Stimulated activated CD8-positive, alpha-beta memory T cell treated with anti-CD3 and anti-CD28 coated beads, Interleukin-15, amount 100 ng/mL, for 24 hours (primary cell): ENCODE measurements around the gene NUP188.

ENCODE experiments used
- DNase-seq: peaks from one replicate; pipeline ENCODE4 v3.0.0-alpha.2; 2020; ENCODE audit warnings: low read depth

Gene NUP188, protein sequence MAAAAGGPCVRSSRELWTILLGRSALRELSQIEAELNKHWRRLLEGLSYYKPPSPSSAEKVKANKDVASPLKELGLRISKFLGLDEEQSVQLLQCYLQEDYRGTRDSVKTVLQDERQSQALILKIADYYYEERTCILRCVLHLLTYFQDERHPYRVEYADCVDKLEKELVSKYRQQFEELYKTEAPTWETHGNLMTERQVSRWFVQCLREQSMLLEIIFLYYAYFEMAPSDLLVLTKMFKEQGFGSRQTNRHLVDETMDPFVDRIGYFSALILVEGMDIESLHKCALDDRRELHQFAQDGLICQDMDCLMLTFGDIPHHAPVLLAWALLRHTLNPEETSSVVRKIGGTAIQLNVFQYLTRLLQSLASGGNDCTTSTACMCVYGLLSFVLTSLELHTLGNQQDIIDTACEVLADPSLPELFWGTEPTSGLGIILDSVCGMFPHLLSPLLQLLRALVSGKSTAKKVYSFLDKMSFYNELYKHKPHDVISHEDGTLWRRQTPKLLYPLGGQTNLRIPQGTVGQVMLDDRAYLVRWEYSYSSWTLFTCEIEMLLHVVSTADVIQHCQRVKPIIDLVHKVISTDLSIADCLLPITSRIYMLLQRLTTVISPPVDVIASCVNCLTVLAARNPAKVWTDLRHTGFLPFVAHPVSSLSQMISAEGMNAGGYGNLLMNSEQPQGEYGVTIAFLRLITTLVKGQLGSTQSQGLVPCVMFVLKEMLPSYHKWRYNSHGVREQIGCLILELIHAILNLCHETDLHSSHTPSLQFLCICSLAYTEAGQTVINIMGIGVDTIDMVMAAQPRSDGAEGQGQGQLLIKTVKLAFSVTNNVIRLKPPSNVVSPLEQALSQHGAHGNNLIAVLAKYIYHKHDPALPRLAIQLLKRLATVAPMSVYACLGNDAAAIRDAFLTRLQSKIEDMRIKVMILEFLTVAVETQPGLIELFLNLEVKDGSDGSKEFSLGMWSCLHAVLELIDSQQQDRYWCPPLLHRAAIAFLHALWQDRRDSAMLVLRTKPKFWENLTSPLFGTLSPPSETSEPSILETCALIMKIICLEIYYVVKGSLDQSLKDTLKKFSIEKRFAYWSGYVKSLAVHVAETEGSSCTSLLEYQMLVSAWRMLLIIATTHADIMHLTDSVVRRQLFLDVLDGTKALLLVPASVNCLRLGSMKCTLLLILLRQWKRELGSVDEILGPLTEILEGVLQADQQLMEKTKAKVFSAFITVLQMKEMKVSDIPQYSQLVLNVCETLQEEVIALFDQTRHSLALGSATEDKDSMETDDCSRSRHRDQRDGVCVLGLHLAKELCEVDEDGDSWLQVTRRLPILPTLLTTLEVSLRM (N-terminal part only)

DNA sequence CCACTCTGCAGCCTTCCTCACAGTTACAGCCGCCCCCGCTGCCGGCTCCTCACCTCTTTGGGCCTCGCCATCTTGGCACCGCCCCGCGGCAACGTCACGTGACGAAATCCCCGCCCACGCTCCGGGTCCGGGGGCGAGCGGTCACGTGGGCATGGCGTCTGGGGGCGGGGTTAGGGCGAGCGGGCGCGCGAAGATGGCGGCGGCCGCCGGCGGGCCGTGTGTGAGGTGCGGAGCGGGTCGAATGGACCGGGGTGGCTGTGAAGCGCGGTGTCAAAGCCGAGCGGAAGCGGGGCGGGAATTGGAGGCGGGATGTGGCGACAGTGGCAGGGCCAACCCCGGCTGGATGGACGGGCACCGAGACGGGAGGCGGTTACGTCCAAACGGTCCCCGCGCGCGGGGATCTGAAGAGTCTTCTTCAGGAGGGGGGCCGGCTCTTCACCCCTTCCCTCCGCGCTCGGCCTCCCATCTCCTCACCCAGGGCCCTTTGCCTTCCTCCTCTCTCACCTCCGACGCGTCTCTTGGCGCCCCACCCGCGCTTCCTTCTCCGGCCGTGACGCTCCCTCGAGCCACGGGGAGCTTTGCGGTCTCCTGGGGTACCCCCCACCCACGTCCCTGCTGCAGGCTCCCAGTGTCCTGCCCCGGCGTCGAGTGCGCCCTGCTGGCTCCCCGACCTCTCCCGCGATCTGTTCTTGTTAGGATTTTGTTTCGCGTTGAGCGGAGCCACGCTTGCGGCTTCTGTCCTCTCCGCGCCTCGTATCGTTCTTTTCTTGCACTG is at the start of gene NUP188, which contains the start of gene DOLK:
TSS of gene NUP188 (plus strand) at position 173 of the 775 bp plus-strand sequence. CDS start at position 194, 21 bp downstream.
TSS of gene DOLK (minus strand) at position 77 of the 775 bp plus-strand sequence. CDS start 300 bp downstream, outside the sequence.
- DNase-seq: peak; percentile 100

DNA sequence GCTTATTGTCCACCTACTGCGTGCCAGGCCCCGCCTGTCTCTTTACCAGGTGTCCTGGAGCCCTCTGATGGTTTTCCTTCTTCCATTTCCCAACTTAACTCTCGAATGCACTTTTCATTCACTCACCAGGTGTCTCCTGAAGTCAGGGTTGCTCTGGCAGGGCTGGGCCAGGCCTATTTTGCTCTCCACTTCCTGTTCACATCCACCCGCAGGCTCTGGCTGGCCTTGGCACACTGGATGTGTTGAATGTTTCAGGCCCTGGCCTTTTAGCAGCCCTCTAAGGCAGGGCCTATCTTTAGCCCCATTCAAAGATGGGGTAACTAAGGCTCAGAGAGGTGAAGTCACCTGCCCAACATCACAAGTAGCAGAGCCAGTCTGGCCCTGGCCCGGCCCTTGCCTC is 49.1 kb upstream of the NUP188 start:
- no peak for DNase-seq

DNA sequence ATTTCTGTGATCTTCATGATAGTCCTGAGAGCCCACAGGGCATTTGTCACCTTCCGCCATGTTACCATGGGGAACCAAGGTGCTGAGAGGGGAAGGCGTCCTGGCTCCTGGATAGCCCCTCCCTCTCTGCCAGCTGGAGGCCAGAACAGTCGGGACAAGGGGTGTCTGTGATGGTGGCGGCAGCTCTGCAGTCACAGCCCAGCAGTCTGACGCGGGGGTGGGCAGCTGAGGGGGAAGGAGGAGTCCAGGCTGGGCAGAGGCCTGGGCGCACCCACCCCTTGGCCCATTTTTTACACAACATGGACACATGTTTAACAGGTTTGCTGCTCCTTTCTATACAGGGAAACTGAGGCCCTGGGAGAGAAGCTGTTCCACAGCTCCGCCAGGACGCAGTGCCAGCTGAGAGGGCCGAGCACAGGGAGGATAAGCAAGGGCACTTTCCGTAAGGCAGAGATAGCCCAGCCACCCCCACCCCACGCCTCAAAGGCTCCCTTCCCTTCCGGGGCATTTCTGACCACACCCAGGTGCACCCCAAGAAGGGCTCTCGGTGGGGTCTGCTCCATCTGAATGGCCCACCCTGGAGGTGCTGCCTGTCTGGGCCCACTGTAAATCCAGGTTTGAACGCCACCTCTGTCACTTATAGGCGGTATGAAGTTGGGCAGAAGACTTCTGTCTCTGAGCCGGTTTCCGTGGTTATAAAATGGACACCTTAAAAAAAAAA is 48.5 kb upstream of the NUP188 start:
- no peak for DNase-seq

DNA sequence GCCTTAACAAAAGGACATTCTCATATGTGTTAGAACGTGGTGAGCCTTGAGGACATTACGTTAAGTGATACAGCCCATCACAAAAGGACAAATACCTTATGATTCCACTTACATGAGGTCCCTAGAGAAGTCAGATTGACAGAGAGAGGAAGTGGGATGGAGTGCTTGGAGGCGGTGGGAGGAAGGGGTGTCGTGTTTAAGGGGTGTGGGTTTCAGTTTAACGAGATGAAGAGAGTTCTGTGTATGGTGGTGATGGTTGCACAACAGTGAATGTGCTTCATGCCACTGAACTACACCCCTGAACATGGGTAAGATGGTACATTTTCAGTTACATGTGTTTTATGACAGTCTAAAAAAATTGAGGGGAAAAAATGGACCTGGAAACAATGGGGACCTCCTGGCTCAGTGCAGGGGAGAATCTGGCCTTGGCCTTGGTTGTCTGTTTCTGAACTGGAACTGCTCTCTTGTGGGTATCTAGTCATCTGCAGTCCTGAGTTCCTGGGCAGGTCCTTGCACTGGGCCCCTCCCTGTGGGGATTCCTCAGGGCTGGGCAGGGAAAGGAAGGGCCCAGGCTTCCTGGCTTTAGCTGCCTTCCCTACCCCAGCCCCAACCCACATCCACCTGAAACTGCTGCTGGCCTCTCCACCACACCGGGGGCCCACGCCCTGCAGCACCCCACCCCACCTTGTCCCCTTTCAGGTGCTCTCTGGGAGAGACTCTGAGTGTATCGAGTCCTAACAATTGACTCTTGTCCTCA is 47.8 kb upstream of the NUP188 start:
- no peak for DNase-seq

DNA sequence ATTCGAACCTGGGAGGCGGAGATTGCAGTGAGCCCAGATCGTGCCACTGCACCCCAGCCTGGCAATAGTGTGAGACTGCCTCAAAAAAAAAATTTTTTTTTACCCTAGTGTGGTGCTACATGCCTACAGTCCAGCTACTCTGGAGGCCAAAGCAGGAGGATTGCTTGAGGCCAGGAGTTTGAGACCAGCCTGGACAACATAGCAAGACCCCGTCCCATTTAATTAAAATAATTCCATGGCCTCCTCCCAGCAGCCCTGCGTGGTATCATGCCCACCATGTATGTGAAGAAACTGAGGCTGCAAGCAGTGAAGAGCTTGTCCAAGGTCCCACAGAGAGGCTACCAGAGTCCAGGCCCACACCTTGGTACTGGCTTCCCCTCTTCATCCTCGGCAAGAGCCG is 46.1 kb upstream of the NUP188 start:
- DNase-seq: no peak

DNA sequence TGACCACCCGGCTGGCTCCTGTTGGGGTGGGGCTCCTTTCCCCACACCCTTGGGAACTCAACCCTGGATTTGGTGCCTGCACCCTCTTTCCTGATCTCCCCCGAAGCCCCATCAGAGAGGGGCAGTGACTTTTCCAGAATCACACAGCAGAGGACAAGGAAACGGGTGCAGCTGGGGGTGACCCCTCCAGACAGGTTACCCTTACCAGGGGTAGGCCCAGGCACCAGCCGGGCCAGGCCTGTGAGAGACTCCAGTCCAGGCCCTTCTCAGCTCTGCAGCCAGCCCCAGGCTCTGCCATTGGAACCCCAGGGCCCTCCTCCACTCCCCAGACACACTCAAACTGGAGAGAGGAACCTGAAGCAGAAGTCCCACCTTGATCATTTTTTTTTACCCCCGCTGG is 45.7 kb upstream of the NUP188 start:
- no peak for DNase-seq

DNA sequence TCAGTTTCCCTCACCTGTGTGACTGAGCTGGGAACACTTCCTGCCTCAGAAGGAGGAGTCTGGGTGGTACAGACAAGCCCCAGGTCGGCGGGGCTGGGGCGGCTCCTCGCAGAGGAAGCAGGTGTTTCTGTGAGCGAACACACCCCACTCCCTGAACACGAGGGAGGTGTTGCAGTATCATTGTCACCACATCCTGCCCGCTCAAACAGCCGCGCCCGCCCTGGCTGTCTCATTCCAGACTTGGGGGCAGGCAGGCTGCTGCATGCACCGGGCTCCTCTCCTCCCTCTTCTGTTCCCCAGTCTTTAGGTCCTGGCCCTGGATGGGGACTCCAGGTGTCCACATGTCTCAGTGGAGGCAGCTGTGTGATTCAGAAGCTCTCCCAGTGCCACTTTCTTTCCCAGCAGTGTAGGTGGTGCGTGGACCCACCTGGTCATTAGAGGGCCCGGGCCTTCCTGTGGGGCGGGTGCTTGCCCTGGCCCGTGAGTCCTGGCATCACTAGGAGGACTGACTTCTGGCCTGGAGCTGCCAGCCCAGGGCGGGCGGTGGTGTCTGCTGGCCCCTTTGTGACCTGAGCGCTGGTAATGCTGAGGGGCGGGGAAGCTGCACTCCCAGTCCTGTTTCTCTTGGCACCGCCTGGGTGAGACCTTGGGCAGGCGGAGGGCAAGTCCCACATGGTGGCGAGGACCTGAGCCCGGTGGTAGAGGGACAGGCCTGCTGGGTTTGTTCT is 45.0 kb upstream of the NUP188 start:
- DNase-seq: peak; percentile 53

DNA sequence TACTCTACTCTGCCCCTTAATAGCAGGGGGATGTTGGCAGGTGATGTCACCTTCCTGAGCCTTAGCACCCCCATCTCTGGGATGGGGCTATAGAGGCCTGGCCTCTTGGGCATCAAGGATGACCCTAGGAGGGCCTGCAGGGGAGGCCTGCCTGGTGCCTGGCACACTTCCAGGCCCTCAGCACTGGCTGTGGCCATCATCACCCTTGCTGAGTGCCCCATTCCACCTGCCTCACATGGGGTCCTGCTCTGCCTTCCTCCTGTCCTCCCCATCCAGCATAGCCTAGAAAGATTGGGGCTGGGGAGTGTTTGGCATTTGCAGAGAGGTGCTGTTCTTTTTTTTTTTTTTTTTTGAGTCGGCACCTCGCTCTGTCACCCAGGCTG is 44.4 kb upstream of the NUP188 start:
- DNase-seq: no peak

DNA sequence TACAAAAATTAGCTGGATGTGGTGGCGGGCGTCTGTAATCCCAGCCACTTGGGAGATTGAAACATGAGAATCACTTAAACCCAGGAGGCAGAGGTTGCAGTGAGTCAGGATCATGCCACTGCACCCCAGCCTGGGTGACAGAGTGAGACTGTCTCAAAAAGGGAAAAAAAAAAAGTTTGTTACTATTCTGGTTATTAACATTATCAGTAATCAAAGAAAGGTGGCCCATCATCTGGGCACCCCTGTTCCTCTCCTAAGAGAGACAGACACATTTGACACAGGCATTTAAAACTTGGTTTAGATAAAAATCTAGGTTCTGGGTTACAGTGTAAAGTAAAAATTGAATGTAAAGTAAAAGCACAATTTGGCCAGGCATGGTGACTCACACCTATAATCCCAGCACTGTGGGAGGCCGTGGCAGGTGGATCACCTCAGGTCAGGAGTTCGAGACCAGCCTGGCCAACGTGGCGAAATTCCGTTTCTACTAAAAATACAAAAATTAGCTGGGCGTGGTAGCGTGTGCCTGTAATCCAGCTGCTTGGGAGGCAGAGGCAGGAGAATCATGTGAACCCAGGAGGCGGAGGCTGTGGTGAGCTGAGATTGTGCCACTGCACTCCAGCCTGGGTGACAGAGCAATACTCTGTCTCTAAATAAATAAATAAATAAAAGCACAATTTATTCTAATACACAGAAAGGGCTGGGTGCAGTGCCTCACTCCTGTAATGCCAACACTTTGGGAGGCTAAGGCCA is 43.5 kb upstream of the NUP188 start:
- DNase-seq: no peak

DNA sequence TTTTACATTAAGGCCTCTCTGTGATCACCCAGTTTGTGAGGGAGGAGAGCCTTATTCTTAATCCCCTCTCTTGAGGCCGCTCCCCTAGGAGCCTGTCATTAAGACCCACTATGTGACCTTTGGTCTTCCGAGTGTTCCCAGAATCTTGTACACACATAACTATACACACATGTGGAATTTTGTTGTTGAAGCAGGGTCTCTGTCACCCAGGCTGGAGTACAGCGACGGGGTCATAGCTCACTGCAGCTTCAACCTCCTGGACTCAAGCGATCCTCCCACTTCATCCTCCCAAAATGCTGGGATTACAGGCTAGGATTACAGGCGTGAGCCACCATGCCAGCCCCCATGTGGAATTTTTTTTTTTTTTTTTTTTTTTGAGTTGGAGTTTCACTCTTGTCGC is 41.5 kb upstream of the NUP188 start:
- no peak for DNase-seq

DNA sequence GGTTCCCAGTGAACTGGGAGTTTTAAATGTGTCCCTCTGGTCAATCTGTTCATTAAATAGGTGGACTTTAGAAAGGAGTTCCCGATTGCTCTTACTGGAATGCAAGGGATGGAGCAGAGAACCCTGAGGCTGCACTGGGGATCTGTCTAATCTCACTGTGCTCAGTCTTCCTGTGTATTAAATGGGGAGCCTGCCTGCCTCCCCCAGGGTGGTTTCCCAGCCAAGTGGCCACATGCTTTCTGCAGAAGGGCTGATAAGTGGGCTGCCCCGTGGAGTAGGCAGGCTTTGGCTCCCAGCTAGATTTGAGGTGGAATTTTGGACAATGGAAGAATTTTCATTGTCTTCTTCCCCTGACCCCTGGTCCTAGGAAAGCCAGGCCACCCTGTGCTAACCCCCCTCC is 40.8 kb upstream of the NUP188 start:
- DNase-seq: no peak

DNA sequence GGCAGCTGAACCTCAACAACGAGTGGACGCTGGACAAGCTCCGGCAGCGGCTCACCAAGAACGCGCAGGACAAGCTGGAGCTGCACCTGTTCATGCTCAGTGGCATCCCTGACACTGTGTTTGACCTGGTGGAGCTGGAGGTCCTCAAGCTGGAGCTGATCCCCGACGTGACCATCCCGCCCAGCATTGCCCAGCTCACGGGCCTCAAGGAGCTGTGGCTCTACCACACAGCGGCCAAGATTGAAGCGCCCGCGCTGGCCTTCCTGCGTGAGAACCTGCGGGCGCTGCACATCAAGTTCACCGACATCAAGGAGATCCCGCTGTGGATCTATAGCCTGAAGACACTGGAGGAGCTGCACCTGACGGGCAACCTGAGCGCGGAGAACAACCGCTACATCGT is 39.1 kb upstream of the NUP188 start:
- DNase-seq: no peak

DNA sequence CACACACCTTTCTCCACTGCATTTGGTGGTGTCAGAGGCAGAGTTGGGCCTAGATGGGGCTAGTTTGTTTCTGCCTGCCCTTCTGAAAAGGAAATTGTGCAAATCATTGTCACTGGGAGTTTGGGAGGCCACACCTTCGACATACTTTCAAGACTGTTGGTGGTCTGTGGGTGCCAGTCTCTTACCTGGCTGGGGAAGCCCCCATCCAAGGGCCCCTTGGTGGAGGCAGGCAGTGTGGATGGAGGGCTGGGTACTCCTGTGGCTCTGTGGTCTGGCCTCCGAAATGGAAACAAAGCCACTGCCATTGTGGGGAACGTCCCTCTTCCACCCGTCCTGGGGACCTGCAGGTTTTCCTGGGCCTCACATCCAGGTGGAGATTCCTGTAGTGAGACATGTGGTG is 37.6 kb upstream of the NUP188 start:
- DNase-seq: no peak

DNA sequence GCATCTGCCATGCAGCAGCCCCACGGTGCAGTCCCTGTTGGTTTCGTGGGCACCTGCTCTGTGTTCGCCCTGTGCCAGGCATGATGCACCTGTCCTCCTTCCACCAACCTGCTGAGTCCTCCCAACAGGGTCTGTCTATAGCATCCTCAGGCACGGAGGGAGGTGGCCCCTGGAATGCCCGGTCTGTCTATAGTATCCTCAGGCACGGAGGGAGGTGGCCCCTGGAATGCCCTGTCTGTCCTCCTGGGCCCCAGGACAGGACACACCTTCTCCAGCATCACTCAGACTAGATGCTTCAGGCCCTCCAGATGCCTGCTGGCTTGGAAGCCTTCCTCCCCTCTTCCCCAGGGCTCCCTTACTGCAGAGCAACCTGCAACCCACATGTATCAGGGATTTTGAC is 36.6 kb upstream of the NUP188 start:
- no peak for DNase-seq

DNA sequence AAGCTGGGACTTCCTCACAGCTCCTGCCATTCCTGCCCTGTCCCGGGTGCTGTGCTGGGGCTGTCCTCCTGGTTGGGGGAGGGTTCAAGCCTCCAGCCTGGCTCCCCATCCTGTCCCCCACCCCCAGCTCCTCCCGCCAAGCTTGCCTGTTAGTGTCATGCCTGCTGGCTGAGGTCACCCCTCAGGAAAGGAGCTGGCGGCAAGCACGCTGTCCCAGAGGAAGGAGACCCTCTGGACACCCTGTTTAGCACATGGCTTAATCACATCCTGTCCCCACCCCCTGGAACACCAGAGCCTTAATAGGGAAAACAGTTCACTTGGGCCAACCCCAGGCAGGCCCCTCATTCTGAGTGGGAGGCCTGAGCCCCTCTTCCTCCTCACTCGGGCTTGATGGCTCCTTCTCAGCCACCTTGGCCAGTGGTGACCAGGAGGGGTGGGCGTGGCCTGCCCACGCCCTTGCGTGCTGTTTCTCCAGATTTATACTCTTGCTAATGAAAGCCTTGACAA is 35.9 kb upstream of the NUP188 start:
- DNase-seq: no peak

DNA sequence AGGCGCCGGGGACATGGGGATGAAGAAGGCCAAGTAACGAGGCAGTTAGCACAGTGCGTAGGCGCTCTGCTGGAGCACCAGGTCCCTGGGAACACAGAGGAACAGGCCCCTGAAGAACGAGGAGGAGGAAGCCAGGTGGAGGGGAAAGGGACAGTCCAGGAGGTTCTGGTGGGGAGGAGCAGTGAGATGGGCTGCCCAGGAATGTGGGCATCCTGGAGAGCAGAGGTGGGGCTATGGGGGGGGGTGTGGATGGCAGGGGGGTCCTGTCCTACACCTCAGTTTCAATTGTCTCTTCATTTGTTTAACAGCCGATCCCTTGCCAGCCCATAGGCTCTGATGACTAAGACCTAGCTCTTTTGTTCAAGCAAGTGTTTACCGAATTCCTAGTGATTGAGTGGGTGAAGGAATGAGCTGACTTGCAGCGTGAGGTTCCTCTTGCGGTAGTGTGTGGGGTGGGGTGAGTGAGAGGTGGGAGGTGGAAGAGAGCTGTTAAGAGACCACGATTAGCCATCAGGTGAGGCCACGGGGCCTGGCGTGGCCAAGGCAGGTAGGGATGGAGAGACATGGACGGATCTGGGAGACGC is 35.1 kb upstream of the NUP188 start:
- no peak for DNase-seq

DNA sequence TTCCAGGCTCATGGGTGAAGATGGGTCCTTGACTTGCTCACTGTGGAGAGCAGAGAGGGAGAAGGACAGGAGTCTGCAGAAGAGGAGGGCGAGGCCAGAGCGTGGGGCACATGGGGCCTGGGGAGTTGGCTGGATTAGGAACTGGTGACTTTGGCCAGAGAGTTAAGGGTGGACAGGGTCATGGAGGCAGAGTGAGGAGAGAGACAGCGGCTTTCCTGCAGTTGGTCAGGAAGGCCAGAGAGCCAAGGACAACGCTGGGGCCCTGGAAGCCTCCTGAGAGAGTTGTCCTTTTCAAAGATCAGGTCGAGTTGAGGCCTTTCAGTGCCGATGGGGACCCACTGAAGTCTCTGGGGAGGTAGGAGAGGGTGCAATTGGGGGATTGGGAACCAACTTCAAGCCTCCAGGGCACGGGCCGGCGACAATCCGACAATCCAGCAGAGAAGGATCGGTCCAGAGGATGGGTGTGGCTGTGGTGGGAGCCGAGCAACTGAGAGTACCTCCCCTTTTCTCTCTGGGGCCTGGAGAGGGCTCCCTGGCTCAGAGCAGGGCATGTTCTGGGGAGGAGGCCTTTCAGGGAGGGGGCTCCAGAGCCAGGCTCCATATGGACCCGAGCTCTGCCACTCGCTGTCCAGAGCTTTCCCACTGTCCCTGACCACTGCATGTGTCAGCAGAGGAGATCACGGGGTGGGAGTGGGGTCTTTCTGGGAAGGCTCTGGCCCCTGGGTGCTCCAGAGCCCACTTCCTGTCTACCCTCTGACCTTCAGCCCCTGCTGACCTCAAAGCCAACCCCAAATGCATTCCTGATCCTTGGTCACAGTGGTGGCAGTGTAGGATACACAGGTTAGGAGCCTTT is 34.2 kb upstream of the NUP188 start:
- no peak for DNase-seq
